OCI-LY3 (cell line): ENCODE measurements around the gene SRCIN1.

Source experiments
- EZH2phosphoT487 ChIP-seq: fragments of 200-600 bp; shearing (Covaris generic); IDR thresholded peaks from 2 replicates; pipeline ENCODE4 v1.6.1; 2018; ENCODE audit warnings: antibody characterized with exemption, mixed run types, low read depth
- TF ChIP-seq, protein P1 (sequence below): fragments of 200-600, 300-600 bp; sonication (generic); IDR thresholded peaks from 2 replicates; pipeline ENCODE4 v1.5.1; 2014; ENCODE audit warnings: antibody characterized with exemption, low read length, low read depth

DNA sequence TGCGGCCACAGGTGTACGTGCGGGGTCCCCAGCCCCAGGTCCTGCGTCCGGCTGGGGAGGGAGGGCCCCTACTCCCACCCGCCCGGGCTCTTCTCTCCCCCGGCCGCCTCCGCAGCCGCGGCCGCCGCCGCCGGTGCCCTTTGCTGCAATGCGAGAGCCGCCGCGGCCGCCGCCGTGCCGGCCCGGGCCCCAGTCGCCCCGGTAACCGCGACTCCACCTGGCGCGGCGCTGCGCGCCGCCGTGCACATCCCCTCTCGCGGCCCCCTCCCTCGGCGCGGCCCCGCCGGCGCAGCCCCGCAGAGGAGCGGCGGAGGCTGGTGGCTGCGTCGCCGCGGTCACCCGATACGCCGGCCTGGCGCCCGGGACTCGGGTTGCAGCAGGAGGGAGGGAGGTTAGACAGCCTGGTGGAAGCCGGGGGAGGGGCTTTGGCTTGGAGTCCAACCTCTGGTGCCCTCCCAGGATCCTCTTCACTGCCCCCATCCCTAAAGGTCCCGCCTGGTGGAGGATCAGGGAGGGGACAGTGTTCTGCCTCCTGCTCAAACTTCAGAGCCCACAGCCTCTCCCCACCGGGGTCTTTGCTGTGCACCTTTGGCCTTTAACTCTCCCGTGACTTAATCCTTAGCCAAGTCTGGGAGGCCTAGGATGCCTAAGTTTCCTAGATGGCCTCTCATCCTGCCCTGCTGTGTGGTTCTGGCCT, 32.9 kb downstream of the SRCIN1 start:
- TF ChIP-seq, protein P1, sequence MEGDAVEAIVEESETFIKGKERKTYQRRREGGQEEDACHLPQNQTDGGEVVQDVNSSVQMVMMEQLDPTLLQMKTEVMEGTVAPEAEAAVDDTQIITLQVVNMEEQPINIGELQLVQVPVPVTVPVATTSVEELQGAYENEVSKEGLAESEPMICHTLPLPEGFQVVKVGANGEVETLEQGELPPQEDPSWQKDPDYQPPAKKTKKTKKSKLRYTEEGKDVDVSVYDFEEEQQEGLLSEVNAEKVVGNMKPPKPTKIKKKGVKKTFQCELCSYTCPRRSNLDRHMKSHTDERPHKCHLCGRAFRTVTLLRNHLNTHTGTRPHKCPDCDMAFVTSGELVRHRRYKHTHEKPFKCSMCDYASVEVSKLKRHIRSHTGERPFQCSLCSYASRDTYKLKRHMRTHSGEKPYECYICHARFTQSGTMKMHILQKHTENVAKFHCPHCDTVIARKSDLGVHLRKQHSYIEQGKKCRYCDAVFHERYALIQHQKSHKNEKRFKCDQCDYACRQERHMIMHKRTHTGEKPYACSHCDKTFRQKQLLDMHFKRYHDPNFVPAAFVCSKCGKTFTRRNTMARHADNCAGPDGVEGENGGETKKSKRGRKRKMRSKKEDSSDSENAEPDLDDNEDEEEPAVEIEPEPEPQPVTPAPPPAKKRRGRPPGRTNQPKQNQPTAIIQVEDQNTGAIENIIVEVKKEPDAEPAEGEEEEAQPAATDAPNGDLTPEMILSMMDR, result no peak
- no peak for TF ChIP-seq EZH2phosphoT487
